Naive thymus-derived CD4-positive, alpha-beta T cell (primary cell): Measurements from ENCODE around the gene SCN9A. TPM values are rescaled to one million over a fixed set of nuclear protein-coding genes. Genes with fewer than 3 reads are reported as not detected.
"Not testable (repeated sequence)": the region's sequence is repeated elsewhere in the genome, so short reads cannot be mapped to it uniquely, and the experiment has no call there.

Experiments
- ATAC-seq: fragments of 150-1000 bp; cut with Tn5 transposase; 2 replicates; pipeline ENCODE4 v1.10.0; 2021; ENCODE audit warnings: mild to moderate bottlenecking, moderate library complexity
- CTCF ChIA-PET: fragments of 350-600 bp; sonication (Branson Sonifier 250); formaldehyde crosslinking; loops from one replicate; lab custom pipeline; 2021; ENCODE audit warnings: antibody characterized with exemption; lab: Charles Lee
- POLR2A ChIA-PET: fragments of 350-600 bp; sonication (Branson Sonifier 250); formaldehyde crosslinking; loops from one replicate; lab custom pipeline; 2021; ENCODE audit warnings: antibody characterized with exemption, inconsistent platforms; lab: Charles Lee
- DNase-seq, 9 donors: peaks; one replicate each; pipeline versions ENCODE4 v3.0.0 to v3.0.0-alpha.2; 2020 to 2022; ENCODE audit warnings: mixed read lengths in 1 of 9
- H3K27ac ChIP-seq: one replicate; pipeline ENCODE4 v1.7.0; 2013; ENCODE audit warnings: mild to moderate bottlenecking, low read depth, low read length, moderate library complexity
- H3K27me3 ChIP-seq, 2 donors: one replicate each; pipeline ENCODE4 v1.7.0; 2013; ENCODE audit warnings: low read length in 2 of 2, mild to moderate bottlenecking in 2 of 2, moderate library complexity in 2 of 2; ENCODE audit not compliant: control insufficient read depth in 2 of 2, insufficient read depth in 2 of 2
- H3K36me3 ChIP-seq, 3 experiments: 1 replicate in 2 of 3; 2 replicates in 1 of 3; pipeline ENCODE4 v1.7.0; 2013; ENCODE audit warnings: low read length in 3 of 3, mild to moderate bottlenecking in 3 of 3, moderate library complexity in 1 of 3; ENCODE audit not compliant: insufficient read depth in 3 of 3, control insufficient read depth in 2 of 3
- H3K4me1 ChIP-seq, 2 donors: one replicate each; pipeline ENCODE4 v1.7.0; 2013; ENCODE audit warnings: low read length in 2 of 2, mild to moderate bottlenecking in 2 of 2, moderate library complexity in 1 of 2; ENCODE audit not compliant: control insufficient read depth in 2 of 2, insufficient read depth in 2 of 2
- H3K4me3 ChIP-seq: 2 replicates; pipeline ENCODE4 v1.7.0; 2013; ENCODE audit warnings: mild to moderate bottlenecking, low read length
- H3K9me3 ChIP-seq, 3 experiments: 1 replicate in 2 of 3; 2 replicates in 1 of 3; pipeline ENCODE4 v1.7.0; 2013; ENCODE audit warnings: low read length in 3 of 3; ENCODE audit not compliant: control insufficient read depth in 2 of 3
- H3K27ac Mint-ChIP-seq, 9 donors: one replicate each; pipeline ENCODE4 v1.8.0; 2020 to 2022; ENCODE audit warnings: mixed read lengths in 9 of 9, mild to moderate bottlenecking in 8 of 9, moderate library complexity in 5 of 9, inconsistent platforms in 2 of 9
- H3K27me3 Mint-ChIP-seq, 5 donors: one replicate each; pipeline ENCODE4 v1.8.0; 2021 to 2022; ENCODE audit warnings: mixed read lengths in 5 of 5, mild to moderate bottlenecking in 1 of 5
- H3K36me3 Mint-ChIP-seq, 5 donors: one replicate each; pipeline ENCODE4 v1.8.0; 2020 to 2022; ENCODE audit warnings: mixed read lengths in 5 of 5, mild to moderate bottlenecking in 3 of 5, inconsistent platforms in 1 of 5
- H3K4me1 Mint-ChIP-seq, 7 donors: one replicate each; pipeline ENCODE4 v1.8.0; 2020 to 2022; ENCODE audit warnings: mixed read lengths in 7 of 7, mild to moderate bottlenecking in 3 of 7, inconsistent platforms in 1 of 7
- H3K4me3 Mint-ChIP-seq, 10 donors: one replicate each; pipeline ENCODE4 v1.8.0; 2020 to 2022; ENCODE audit warnings: mild to moderate bottlenecking in 10 of 10, mixed read lengths in 10 of 10, moderate library complexity in 6 of 10, inconsistent platforms in 2 of 10
- H3K9me3 Mint-ChIP-seq, 11 donors: one replicate each; pipeline ENCODE4 v1.8.0; 2020 to 2022; ENCODE audit warnings: mixed read lengths in 11 of 11, mild to moderate bottlenecking in 4 of 11, inconsistent platforms in 1 of 11, moderate library complexity in 1 of 11
- intact Hi-C, 2 donors: fragments of 100-400 bp; cut with micrococcal nuclease; formaldehyde crosslinking; loops; one replicate each; pipeline ENCODE4 v1.15.1; 2023
- polyA plus RNA-seq, 2 donors: library from polyadenylated mRNA; unstranded; fragments of 300-500 nt; fragmentation: Illumina TruSeq; gene quantifications; one replicate each; pipeline ENCODE4 v1.2.3, GENCODE V29; 2021
- total RNA-seq, 6 experiments: library from RNA in 5 of 6; stranded (reverse) in 5 of 6; gene quantifications; 1 replicate in 5 of 6; 2 replicates in 1 of 6; pipeline ENCODE4 v1.2.3 and lab custom pipeline; 2021 to 2026

The SCN9A gene
- total and polyA plus RNA-seq, 7 experiments from 2014 or later, result 0.12 to 1.8 (median 0.40) TPM; not detected in 1

GRCh38 chr2:166331468-166331867, 44.3 kb downstream of the SCN9A start:
- Histone ChIP-seq H3K36me3 (no peaks in the 10 kb centered on the region), H3K4me3 (no peak overlapping the region), H3K27ac (no peak overlapping the region), H3K4me1 (no peaks in the 10 kb centered on the region), H3K27me3 (no peaks in the 10 kb centered on the region), H3K9me3 (no peaks in the 10 kb centered on the region)
- H3K36me3 Mint-ChIP-seq, result no peaks in the 10 kb centered on the region
- no peak overlapping the region for H3K27ac Mint-ChIP-seq
- POLR2A ChIA-PET, result no interaction called here
- no peak overlapping the region for H3K4me3 Mint-ChIP-seq
- H3K27me3 Mint-ChIP-seq, result no peaks in the 10 kb centered on the region
- intact Hi-C loops, result no loop called here
- no peaks in the 10 kb centered on the region for H3K9me3 Mint-ChIP-seq
- DNase-seq (no peak), ATAC-seq (no peak)
- CTCF ChIA-PET, result no interaction called here
- no peaks in the 10 kb centered on the region for H3K4me1 Mint-ChIP-seq

GRCh38 chr2:166329465-166329864, 46.3 kb downstream of the SCN9A start:
- ChIA-PET POLR2A (no interaction called here), CTCF (no interaction called here)
- H3K4me3 Mint-ChIP-seq, result no peak overlapping the region

GRCh38 chr2:166328147-166328546, 47.6 kb downstream of the SCN9A start:
- H3K4me3 Mint-ChIP-seq, result no peak overlapping the region
- Histone ChIP-seq H3K36me3 (no peaks in the 10 kb centered on the region), H3K4me1 (no peaks in the 10 kb centered on the region), H3K27ac (no peak overlapping the region), H3K9me3 (no peaks in the 10 kb centered on the region), H3K27me3 (no peaks in the 10 kb centered on the region), H3K4me3 (no peak overlapping the region)
- no peaks in the 10 kb centered on the region for H3K9me3 Mint-ChIP-seq
- CTCF ChIA-PET, result no interaction called here
- POLR2A ChIA-PET, result no interaction called here
- H3K27me3 Mint-ChIP-seq, result no peaks in the 10 kb centered on the region
- no peaks in the 10 kb centered on the region for H3K4me1 Mint-ChIP-seq
- intact Hi-C loops, result no loop called here
- no peak for ATAC-seq
- no peak for DNase-seq
- no peak overlapping the region for H3K27ac Mint-ChIP-seq
- H3K36me3 Mint-ChIP-seq, result no peaks in the 10 kb centered on the region

More at GRCh38 chr2:166329465-166329864, 46.3 kb downstream of the SCN9A start:
- Histone ChIP-seq H3K36me3 (no peaks in the 10 kb centered on the region), H3K4me1 (no peaks in the 10 kb centered on the region), H3K27me3 (no peaks in the 10 kb centered on the region), H3K9me3 (no peaks in the 10 kb centered on the region), H3K4me3 (no peak overlapping the region), H3K27ac (no peak overlapping the region)
- no peak for DNase-seq
- no peak for ATAC-seq
- no peaks in the 10 kb centered on the region for H3K27me3 Mint-ChIP-seq
- no peaks in the 10 kb centered on the region for H3K36me3 Mint-ChIP-seq
- no peak overlapping the region for H3K27ac Mint-ChIP-seq
- no peaks in the 10 kb centered on the region for H3K4me1 Mint-ChIP-seq
- H3K9me3 Mint-ChIP-seq, result no peaks in the 10 kb centered on the region
- intact Hi-C loops, result no loop called here

GRCh38 chr2:166321076-166321475, 54.7 kb downstream of the SCN9A start:
- ChIA-PET POLR2A (no interaction called here), CTCF (no interaction called here)
- no peaks in the 10 kb centered on the region for H3K27me3 ChIP-seq
- ATAC-seq (no peak), DNase-seq (no peak)
- H3K4me3 ChIP-seq, result no peak overlapping the region
- H3K9me3 Mint-ChIP-seq, result peaks cover 0 to 2% (median 0%) of the 10 kb centered on the region in 11 donors
- H3K27ac Mint-ChIP-seq, result no peak overlapping the region
- H3K36me3 ChIP-seq, result no peaks in the 10 kb centered on the region
- H3K4me1 ChIP-seq, result no peaks in the 10 kb centered on the region
- no peaks in the 10 kb centered on the region for H3K27me3 Mint-ChIP-seq
- H3K36me3 Mint-ChIP-seq, result no peaks in the 10 kb centered on the region
- no peak overlapping the region for H3K4me3 Mint-ChIP-seq
- no peak overlapping the region for H3K27ac ChIP-seq
- intact Hi-C loops, result no loop called here
- H3K4me1 Mint-ChIP-seq, result no peaks in the 10 kb centered on the region
- no peaks in the 10 kb centered on the region for H3K9me3 ChIP-seq

- H3K27ac Mint-ChIP-seq, result no peak overlapping the region
- Histone ChIP-seq H3K27ac (no peak overlapping the region), H3K9me3 (no peaks in the 10 kb centered on the region), H3K27me3 (no peaks in the 10 kb centered on the region), H3K4me3 (no peak overlapping the region), H3K4me1 (no peaks in the 10 kb centered on the region), H3K36me3 (no peaks in the 10 kb centered on the region)
- H3K4me3 Mint-ChIP-seq, result no peak overlapping the region
- ATAC-seq (no peak), DNase-seq (no peak)
- H3K4me1 Mint-ChIP-seq, result no peaks in the 10 kb centered on the region
- no peaks in the 10 kb centered on the region for H3K36me3 Mint-ChIP-seq
- H3K27me3 Mint-ChIP-seq, result no peaks in the 10 kb centered on the region
- intact Hi-C loops, result no loop called here
- ChIA-PET CTCF (no interaction called here), POLR2A (no interaction called here)
- H3K9me3 Mint-ChIP-seq, result peaks cover 0 to 6% (median 1%) of the 10 kb centered on the region in 11 donors
These were observed 61.6 kb downstream of the SCN9A start for GRCh38 chr2:166314022-166314759.

GRCh38 chr2:166312863-166313262, 62.9 kb downstream of the SCN9A start:
- CTCF ChIA-PET, POLR2A ChIA-PET, H3K9me3 Mint-ChIP-seq, H3K4me3 Mint-ChIP-seq, ATAC-seq, H3K27ac ChIP-seq, H3K27me3 ChIP-seq, H3K9me3 ChIP-seq, DNase-seq, H3K4me3 ChIP-seq, intact Hi-C loops, H3K27ac Mint-ChIP-seq, H3K27me3 Mint-ChIP-seq, H3K36me3 ChIP-seq, H3K4me1 ChIP-seq, H3K36me3 Mint-ChIP-seq, H3K4me1 Mint-ChIP-seq: not testable (repeated sequence)

- no peaks in the 10 kb centered on the region for H3K27me3 ChIP-seq
- no peak overlapping the region for H3K4me3 ChIP-seq
- no peak for ATAC-seq
- no peaks in the 10 kb centered on the region for H3K4me1 ChIP-seq
- Mint-ChIP-seq H3K27ac (no peak overlapping the region), H3K36me3 (no peaks in the 10 kb centered on the region), H3K4me3 (no peak overlapping the region), H3K27me3 (no peaks in the 10 kb centered on the region), H3K4me1 (no peaks in the 10 kb centered on the region), H3K9me3 (peaks cover 0 to 4% (median 0%) of the 10 kb centered on the region in 11 donors)
- H3K27ac ChIP-seq, result no peak overlapping the region
- DNase-seq, result no peak
- POLR2A ChIA-PET, result no interaction called here
- intact Hi-C loops, result no loop called here
- H3K9me3 ChIP-seq, result no peaks in the 10 kb centered on the region
- no peaks in the 10 kb centered on the region for H3K36me3 ChIP-seq
- CTCF ChIA-PET, result no interaction called here
These were observed 68.4 kb downstream of the SCN9A start for GRCh38 chr2:166307326-166307725.
